ENCODE results near the gene NPEPL1.
A peak's percentile ranks its signal among the peaks of the same experiment; 100 is the strongest.

Gene NPEPL1

DNA sequence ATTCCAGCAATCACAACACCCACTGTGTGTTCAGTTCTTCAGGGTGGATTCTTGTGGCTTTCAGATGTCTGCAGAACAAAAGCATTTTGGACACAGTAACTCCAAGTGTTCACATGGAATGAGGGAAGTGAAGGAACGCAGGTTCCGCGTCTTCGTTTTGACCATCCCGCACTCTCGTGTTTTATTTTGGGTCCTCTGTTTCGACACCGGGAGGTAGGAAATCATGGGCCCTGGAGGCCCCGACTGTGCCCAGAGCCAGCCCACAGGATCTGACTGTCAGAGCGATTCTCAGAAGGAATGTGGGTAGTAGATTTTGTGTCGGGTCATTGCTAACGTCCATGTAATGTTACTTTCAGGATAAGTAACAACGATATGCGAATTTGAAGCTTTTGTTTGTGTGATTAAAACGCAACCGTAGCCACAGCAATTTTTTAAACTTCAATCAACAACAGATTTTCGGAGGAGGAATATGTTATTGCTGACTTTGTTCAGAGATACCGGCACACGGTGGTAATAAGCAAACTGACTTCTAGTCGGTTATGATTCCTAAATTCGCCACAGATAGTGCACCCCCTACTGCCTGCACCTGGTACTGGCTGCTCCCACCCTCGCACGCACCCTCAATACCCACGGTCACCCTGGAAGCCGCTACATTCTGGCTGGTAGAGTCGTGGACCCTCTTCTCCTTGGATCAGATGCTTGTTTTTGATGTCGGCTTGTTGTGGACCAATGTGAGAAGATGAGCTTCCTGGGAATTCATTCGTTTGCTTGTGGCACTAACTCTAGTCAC is 10.5 kb downstream of the NPEPL1 start:
- TF ChIP-seq, protein P1, sequence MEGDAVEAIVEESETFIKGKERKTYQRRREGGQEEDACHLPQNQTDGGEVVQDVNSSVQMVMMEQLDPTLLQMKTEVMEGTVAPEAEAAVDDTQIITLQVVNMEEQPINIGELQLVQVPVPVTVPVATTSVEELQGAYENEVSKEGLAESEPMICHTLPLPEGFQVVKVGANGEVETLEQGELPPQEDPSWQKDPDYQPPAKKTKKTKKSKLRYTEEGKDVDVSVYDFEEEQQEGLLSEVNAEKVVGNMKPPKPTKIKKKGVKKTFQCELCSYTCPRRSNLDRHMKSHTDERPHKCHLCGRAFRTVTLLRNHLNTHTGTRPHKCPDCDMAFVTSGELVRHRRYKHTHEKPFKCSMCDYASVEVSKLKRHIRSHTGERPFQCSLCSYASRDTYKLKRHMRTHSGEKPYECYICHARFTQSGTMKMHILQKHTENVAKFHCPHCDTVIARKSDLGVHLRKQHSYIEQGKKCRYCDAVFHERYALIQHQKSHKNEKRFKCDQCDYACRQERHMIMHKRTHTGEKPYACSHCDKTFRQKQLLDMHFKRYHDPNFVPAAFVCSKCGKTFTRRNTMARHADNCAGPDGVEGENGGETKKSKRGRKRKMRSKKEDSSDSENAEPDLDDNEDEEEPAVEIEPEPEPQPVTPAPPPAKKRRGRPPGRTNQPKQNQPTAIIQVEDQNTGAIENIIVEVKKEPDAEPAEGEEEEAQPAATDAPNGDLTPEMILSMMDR (IDR thresholded peaks at IDR 0.05; ENCODE audit: low read depth, low read length, missing control alignments): peak; percentile 34
- DNase-seq (ENCODE audit: low read depth): no peak
- H3K4me3 ChIP-seq (ENCODE audit: low read depth, low read length): no peak overlapping the region

DNA sequence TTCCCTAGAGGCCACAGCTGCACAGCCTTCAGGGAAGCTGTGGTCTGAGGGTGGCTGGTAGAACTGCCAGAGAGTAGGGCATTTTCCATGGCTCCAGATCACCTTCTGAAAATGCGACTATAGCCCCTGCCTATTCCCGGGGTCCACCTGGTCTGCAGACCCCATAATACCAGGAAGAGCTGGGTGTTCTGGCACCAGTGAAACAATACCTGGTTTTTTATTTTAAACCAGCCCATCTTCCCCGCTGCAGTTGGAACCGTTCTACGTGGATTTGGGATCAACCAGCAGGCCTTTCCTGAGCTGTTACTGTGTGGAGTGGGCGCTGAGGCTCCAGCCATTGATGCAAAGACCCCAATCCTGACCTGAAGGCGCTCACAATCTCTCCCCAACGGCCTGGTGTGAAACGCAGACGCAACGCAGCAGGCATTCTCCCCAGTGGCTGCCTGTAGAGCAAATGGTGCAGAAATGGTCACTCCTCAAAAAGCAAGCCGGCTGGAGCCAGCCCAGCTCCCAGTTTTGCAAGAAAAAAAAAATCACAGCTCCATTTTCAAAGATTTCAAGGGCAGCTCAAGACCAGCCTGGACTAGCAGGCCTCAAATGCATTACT is 11.3 kb downstream of the NPEPL1 start:
- no peak overlapping the region for H3K4me3 ChIP-seq (ENCODE audit: low read depth, low read length)
- no peak for DNase-seq (ENCODE audit: low read depth)
- TF ChIP-seq, protein P1 (IDR thresholded peaks at IDR 0.05; ENCODE audit: low read depth, low read length, missing control alignments): no peak

DNA sequence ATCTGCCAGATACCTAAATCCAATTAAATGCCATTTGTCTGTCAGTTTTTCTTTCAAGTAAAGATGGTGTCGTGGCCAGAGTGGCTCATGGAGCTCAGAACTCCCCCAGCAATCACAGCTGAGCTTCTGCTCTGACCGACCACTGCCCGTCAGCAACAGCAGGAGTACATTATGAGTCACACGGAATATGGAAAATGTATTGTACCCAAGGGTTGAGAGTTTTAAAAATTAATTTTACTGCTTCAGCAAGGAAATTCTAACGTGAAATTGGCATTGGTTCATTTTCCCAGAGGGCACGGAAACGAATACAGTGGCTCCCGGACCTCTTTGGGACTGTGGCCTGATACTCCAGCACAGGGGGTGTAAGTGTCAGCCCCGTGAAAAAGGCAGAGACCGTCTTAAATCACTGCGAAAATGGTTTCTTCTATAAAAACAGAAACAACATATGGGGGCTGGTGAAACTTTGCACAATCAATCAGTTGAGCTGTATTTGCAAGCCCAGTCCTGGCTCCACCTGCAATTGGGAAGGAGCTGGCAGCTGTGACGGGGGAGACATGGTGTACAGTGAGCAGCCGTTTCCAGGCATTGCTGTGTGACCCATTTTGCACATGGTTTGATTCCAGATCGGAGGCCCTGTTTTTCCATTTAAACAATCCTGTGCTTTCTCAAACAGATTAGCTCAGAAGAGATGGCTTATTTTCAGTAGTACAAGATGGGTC is 12.8 kb downstream of the NPEPL1 start:
- DNase-seq (ENCODE audit: low read depth): no peak
- no peak overlapping the region for H3K4me3 ChIP-seq (ENCODE audit: low read depth, low read length)
- TF ChIP-seq, protein P1 (IDR thresholded peaks at IDR 0.05; ENCODE audit: low read depth, low read length, missing control alignments): no peak

GRCh38 chr20:58706150-58706892 is 13.7 kb downstream of the NPEPL1 start:
- H3K4me3 ChIP-seq (ENCODE audit: low read depth, low read length): no peak overlapping the region
- TF ChIP-seq, protein P1 (IDR thresholded peaks at IDR 0.05; ENCODE audit: low read depth, low read length, missing control alignments): no peak
- no peak for DNase-seq (ENCODE audit: low read depth)

DNA sequence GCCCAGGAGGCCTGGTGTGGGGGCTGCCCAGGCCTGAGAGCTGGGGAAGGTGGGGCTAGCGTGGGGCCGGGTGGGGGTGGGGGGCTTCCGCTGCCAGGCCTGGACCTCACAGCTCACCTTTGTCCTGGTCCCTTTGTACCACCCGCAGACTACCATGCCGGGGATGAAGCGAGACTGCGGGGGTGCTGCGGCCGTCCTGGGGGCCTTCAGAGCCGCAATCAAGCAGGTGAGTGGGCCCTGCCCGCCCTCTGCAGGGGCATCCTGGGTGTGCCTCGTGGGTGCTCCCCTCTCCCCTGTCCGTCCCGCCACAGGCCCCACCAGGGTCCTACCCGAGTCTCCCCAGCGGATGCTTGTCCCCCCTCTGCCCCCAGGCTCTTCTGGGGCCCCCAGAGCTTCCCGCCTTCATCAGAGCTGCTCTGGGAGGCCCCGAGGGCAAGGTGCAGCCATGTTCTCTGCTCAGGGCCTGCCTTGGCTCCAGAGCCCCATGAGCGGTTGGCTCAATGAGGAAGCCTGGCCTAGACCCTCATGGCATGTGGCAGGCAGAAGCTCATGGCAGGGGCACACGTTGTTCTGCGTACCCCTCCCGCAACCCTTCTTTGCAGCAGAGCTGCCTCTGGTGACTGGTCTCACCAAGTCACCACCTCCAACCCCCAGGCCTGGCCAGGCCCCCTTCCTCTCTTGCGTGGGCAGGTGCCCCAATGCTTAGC is 14.5 kb downstream of the NPEPL1 start:
- H3K4me3 ChIP-seq (ENCODE audit: low read depth, low read length): no peak overlapping the region
- TF ChIP-seq, protein P1 (IDR thresholded peaks at IDR 0.05; ENCODE audit: low read depth, low read length, missing control alignments): no peak
- no peak for DNase-seq (ENCODE audit: low read depth)

DNA sequence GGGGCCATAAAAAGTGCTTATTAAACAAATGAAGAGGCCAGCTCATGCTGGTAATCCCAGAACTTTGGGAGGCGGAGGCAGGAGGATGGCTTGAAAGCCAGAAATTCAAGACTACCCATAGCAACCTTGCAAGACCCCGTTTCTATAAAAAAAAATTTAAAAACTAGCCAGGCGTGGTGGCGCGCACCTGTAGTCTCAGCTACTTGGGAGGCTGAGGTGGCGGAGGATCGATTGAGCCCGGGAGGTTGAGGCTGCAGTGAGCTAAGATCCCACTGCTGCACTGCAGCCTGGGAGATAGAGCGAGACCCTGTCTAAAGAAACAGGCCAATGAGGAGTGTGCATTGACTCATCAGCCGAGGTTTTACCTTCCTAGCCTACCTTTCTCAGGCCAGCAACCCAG is 15.2 kb downstream of the NPEPL1 start:
- TF ChIP-seq, protein P1 (IDR thresholded peaks at IDR 0.05; ENCODE audit: low read depth, low read length, missing control alignments): no peak
- no peak overlapping the region for H3K4me3 ChIP-seq (ENCODE audit: low read depth, low read length)
- no peak for DNase-seq (ENCODE audit: low read depth)

Measured in GM12864 (cell line).